Measurements from ENCODE around the gene MIPOL1.

The MIPOL1 gene

DNA sequence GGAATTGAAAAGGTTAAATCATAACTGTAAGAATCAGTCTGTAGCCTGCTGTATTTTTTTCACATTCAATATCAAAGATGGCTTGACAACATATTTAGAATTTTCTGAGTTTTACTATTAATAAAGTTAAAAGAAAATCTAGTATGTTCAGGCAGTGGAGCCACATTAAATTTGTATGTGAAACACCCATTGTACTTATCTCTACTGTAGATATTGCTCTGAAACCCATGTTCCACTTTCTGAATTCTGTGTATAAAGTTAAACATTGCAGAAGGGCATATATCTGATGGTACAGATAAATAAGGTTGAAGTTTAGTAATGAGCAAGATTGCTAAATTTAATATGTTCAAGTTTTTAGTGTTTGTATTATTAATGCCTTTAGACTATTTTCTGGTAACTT lies 224.6 kb downstream of the MIPOL1 start:
- H3K27ac ChIP-seq, result no peak overlapping the region
- TF ChIP-seq, protein P1, sequence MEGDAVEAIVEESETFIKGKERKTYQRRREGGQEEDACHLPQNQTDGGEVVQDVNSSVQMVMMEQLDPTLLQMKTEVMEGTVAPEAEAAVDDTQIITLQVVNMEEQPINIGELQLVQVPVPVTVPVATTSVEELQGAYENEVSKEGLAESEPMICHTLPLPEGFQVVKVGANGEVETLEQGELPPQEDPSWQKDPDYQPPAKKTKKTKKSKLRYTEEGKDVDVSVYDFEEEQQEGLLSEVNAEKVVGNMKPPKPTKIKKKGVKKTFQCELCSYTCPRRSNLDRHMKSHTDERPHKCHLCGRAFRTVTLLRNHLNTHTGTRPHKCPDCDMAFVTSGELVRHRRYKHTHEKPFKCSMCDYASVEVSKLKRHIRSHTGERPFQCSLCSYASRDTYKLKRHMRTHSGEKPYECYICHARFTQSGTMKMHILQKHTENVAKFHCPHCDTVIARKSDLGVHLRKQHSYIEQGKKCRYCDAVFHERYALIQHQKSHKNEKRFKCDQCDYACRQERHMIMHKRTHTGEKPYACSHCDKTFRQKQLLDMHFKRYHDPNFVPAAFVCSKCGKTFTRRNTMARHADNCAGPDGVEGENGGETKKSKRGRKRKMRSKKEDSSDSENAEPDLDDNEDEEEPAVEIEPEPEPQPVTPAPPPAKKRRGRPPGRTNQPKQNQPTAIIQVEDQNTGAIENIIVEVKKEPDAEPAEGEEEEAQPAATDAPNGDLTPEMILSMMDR (IDR thresholded peaks at IDR 0.05; ENCODE audit: low read depth, low read length, missing control alignments), result no peak
- no peak for DNase-seq
- H3K27me3 ChIP-seq (replicated peaks), result no peaks in the 10 kb centered on the region
- in situ Hi-C loops (cut with HindIII; ENCODE audit: low pct_ligation_motif_present, low sequenced_read_pairs), result no loop called here
- no peak overlapping the region for H3K4me3 ChIP-seq (ENCODE audit: low read depth, low read length)
- no peaks in the 10 kb centered on the region for H3K36me3 ChIP-seq (replicated peaks)

- in situ Hi-C loops (cut with HindIII; ENCODE audit: low pct_ligation_motif_present, low sequenced_read_pairs), result no loop called here
- no peak overlapping the region for H3K27ac ChIP-seq
- H3K36me3 ChIP-seq (replicated peaks), result no peaks in the 10 kb centered on the region
- TF ChIP-seq, protein P1 (IDR thresholded peaks at IDR 0.05; ENCODE audit: low read depth, low read length, missing control alignments), result no peak
- H3K27me3 ChIP-seq (replicated peaks), result no peaks in the 10 kb centered on the region
- H3K4me3 ChIP-seq (ENCODE audit: low read depth, low read length), result no peak overlapping the region
- DNase-seq, result no peak
Measured at GRCh38 chr14:37422748-37423147, 225.0 kb downstream of the MIPOL1 start.

DNA sequence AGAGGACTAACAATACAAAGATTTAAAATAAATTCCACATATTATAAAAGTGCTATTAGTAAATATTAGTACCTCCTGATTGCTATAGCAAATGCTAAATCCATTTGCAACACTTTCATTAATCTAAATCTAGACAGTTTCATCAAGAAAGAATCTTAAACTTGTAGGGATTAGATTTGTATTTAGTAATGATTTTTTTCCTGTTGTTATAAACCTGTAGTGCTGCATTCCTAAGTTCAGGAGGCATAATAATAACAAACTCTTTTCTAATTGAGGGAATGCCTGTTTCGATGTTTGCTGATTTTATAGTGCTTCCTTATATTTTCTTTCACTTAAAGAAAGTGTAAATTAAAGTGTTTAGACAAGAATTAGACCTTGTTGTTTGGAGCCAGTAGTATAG lies 231.2 kb downstream of the MIPOL1 start:
- TF ChIP-seq, protein P1 (IDR thresholded peaks at IDR 0.05; ENCODE audit: low read depth, low read length, missing control alignments), result no peak
- in situ Hi-C loops (cut with HindIII; ENCODE audit: low pct_ligation_motif_present, low sequenced_read_pairs), result no loop called here

GRCh38 chr14:37429618-37430017 lies 231.9 kb downstream of the MIPOL1 start:
- H3K36me3 ChIP-seq (replicated peaks), result no peaks in the 10 kb centered on the region
- no peak overlapping the region for H3K27ac ChIP-seq
- in situ Hi-C loops (cut with HindIII; ENCODE audit: low pct_ligation_motif_present, low sequenced_read_pairs), result no loop called here
- TF ChIP-seq, protein P1 (IDR thresholded peaks at IDR 0.05; ENCODE audit: low read depth, low read length, missing control alignments), result no peak
- no peak for DNase-seq
- no peak overlapping the region for H3K4me3 ChIP-seq (ENCODE audit: low read depth, low read length)
- no peaks in the 10 kb centered on the region for H3K27me3 ChIP-seq (replicated peaks)

More for the DNA sequence above, 231.2 kb downstream of the MIPOL1 start:
- no peak for DNase-seq
- no peaks in the 10 kb centered on the region for H3K27me3 ChIP-seq (replicated peaks)
- no peak overlapping the region for H3K27ac ChIP-seq
- H3K36me3 ChIP-seq (replicated peaks), result no peaks in the 10 kb centered on the region
- H3K4me3 ChIP-seq (ENCODE audit: low read depth, low read length), result no peak overlapping the region

DNA sequence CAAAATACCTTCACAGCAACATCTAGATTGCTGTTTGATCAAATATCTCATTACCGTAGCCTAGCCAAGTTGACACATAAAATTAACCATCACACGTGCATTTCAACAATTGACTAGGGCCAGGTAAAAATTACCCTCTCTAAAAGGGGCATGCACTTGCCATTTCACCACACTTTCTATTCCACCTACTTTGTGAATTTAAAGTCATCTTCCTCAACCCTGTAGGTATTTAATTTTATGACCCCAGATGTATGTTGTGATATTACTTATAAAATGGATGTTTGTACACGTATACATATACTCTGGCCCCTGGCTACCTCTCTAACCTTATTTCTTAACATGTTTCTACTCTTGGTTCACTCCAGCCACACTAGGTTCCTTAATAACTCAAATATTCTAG lies 237.1 kb downstream of the MIPOL1 start:
- no peaks in the 10 kb centered on the region for H3K27me3 ChIP-seq (replicated peaks)
- H3K4me3 ChIP-seq (ENCODE audit: low read depth, low read length), result no peak overlapping the region
- TF ChIP-seq, protein P1 (IDR thresholded peaks at IDR 0.05; ENCODE audit: low read depth, low read length, missing control alignments), result no peak
- no peak for DNase-seq
- no peak overlapping the region for H3K27ac ChIP-seq
- H3K36me3 ChIP-seq (replicated peaks), result no peaks in the 10 kb centered on the region
- in situ Hi-C loops (cut with HindIII; ENCODE audit: low pct_ligation_motif_present, low sequenced_read_pairs), result no loop called here

DNA sequence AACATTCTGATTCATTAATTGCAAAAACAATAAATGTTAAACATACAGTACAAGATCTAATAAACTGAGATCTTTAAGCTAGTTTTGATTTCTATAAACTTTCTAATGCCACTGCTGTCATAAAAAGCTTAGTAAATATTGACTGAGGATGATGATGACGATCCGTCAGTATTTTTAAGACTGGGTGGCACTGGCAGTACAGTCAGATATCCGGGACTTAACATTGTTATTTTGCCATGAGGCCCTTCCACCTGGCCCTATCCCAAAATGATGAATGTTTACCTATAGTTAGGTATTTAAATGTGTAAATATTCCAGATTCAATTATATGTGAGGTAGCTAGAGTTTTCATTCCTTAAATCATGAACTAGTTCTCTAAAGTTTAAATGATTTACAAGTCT lies 238.8 kb downstream of the MIPOL1 start:
- no peak overlapping the region for H3K4me3 ChIP-seq (ENCODE audit: low read depth, low read length)
- in situ Hi-C loops (cut with HindIII; ENCODE audit: low pct_ligation_motif_present, low sequenced_read_pairs), result no loop called here
- no peak overlapping the region for H3K27ac ChIP-seq
- H3K36me3 ChIP-seq (replicated peaks), result no peaks in the 10 kb centered on the region
- TF ChIP-seq, protein P1 (IDR thresholded peaks at IDR 0.05; ENCODE audit: low read depth, low read length, missing control alignments), result no peak
- no peaks in the 10 kb centered on the region for H3K27me3 ChIP-seq (replicated peaks)
- DNase-seq, result no peak
